ENCODE measurements around the gene TTC14.

Gene TTC14

GRCh38 chr3:180601688-180602666, at the start of gene TTC14:
TTC14 (plus strand) TSS chr3:180602163; CDS start chr3:180602262, 99 bp downstream.
- peak; percentile 95 for DNase-seq (ENCODE audit: extremely low read depth, insufficient read length)
- TF ChIP-seq CTCF (IDR thresholded peaks at IDR 0.05; ENCODE audit: insufficient read depth, low read length, poor library complexity, severe bottlenecking) = peak; percentile 46

GRCh38 chr3:180563406-180563805, 38.6 kb upstream of the TTC14 start:
- H3K36me3 ChIP-seq (ENCODE audit: control insufficient read depth, insufficient read depth, low read length) = no peaks in the 10 kb centered on the region
- no peak for TF ChIP-seq CTCF (IDR thresholded peaks at IDR 0.05; ENCODE audit: insufficient read depth, low read length, poor library complexity, severe bottlenecking)
- no peak overlapping the region for H3K4me3 ChIP-seq (replicated peaks; ENCODE audit: low read depth, low read length)
- DNase-seq (ENCODE audit: extremely low read depth, insufficient read length) = no peak
- no peaks in the 10 kb centered on the region for H3K27me3 ChIP-seq (replicated peaks; ENCODE audit: control insufficient read depth, insufficient read depth, low read length)

More at GRCh38 chr3:180601688-180602666, at the start of gene TTC14:
- Histone ChIP-seq H3K27me3 (replicated peaks; ENCODE audit: control insufficient read depth, insufficient read depth, low read length) (no peaks in the 10 kb centered on the region), H3K4me3 (replicated peaks; ENCODE audit: low read depth, low read length) (peak within 1 kb of the TSS; percentile 72), H3K36me3 (ENCODE audit: control insufficient read depth, insufficient read depth, low read length) (peaks cover 1% of the 10 kb centered on the region)

GRCh38 chr3:180564676-180565075, 37.3 kb upstream of the TTC14 start:
- DNase-seq (ENCODE audit: extremely low read depth, insufficient read length) = no peak
- Histone ChIP-seq H3K36me3 (ENCODE audit: control insufficient read depth, insufficient read depth, low read length) (no peaks in the 10 kb centered on the region), H3K27me3 (replicated peaks; ENCODE audit: control insufficient read depth, insufficient read depth, low read length) (no peaks in the 10 kb centered on the region), H3K4me3 (replicated peaks; ENCODE audit: low read depth, low read length) (no peak overlapping the region)
- no peak for TF ChIP-seq CTCF (IDR thresholded peaks at IDR 0.05; ENCODE audit: insufficient read depth, low read length, poor library complexity, severe bottlenecking)

GRCh38 chr3:180570238-180570637, 31.7 kb upstream of the TTC14 start:
- no peak for TF ChIP-seq CTCF (IDR thresholded peaks at IDR 0.05; ENCODE audit: insufficient read depth, low read length, poor library complexity, severe bottlenecking)
- no peak overlapping the region for H3K4me3 ChIP-seq (replicated peaks; ENCODE audit: low read depth, low read length)
- DNase-seq (ENCODE audit: extremely low read depth, insufficient read length) = no peak
- H3K36me3 ChIP-seq (ENCODE audit: control insufficient read depth, insufficient read depth, low read length) = no peaks in the 10 kb centered on the region
- H3K27me3 ChIP-seq (replicated peaks; ENCODE audit: control insufficient read depth, insufficient read depth, low read length) = no peaks in the 10 kb centered on the region

- DNase-seq (ENCODE audit: extremely low read depth, insufficient read length) = no peak
- Histone ChIP-seq H3K36me3 (ENCODE audit: control insufficient read depth, insufficient read depth, low read length) (no peaks in the 10 kb centered on the region), H3K27me3 (replicated peaks; ENCODE audit: control insufficient read depth, insufficient read depth, low read length) (no peaks in the 10 kb centered on the region), H3K4me3 (replicated peaks; ENCODE audit: low read depth, low read length) (no peak overlapping the region)
- TF ChIP-seq CTCF (IDR thresholded peaks at IDR 0.05; ENCODE audit: insufficient read depth, low read length, poor library complexity, severe bottlenecking) = no peak
Measured at GRCh38 chr3:180571831-180572598, 29.9 kb upstream of the TTC14 start.
